T-helper 2 cell (primary cell): ENCODE data around the gene ARHGEF10L.

ENCODE experiments used
- DNase-seq, 5 experiments: peaks; one replicate each; pipeline versions ENCODE4 v3.0.0 to v3.0.0-alpha.2; 2012 to 2022

ARHGEF10L gene

DNA sequence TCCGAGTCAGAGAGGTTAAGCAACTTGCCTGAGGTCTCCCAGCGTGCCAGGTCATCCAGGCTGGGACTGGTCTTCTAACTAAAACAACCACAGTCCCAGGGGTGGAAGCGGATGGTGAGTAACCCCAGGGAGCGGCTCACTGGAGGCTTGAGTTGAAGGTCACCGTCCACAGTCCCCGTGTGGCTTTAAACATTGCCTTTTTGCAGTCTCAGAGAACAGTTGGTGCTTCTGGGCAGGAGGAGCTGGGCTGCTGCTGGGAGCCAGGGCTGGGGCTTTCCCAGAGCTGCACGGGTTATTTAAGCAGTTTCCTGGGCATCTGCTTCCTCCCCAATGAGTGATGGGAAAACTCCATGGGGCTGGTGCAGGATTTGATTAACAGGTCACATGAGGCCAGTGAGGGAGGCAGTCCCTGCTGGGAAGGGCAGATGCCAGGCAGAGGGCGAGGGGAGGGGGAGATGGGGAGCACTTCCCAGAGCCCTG is 12.3 kb downstream of the ARHGEF10L start:
- no peak for DNase-seq

DNA sequence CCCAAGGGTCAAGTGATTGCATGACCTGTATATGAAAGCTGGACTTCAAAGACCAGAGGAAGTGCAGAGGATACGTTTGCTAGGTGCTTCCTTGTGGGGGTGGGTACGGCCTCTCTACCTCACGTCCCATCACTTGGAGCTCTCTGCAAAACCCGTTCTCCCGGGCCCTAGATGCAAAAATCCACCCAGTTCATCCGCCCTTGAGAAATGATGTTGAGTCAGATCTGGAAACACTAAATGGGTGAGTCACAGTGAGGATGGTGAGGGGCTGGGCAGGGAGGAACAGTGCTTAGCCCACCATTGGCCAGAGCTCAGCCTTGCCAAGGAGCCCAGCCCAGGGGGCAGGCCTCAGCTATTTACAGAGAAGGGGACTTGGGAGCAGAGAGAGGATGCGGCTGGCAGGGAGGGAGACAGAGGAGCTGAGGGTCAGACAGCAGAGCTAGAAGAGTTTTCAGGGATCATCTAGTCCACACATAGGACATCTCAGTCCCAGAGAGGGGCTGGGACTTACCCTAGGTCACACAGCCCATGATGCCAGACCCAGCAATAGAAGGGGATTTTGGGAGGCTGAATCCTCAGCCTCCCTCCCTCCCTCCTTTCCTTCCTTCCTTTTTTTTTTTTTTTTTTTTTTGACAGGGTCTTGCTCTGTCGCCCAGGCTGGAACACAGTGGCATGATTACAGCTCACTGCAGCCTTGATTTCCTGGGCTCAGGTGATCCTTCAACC is 14.6 kb downstream of the ARHGEF10L start:
- DNase-seq: no peak

DNA sequence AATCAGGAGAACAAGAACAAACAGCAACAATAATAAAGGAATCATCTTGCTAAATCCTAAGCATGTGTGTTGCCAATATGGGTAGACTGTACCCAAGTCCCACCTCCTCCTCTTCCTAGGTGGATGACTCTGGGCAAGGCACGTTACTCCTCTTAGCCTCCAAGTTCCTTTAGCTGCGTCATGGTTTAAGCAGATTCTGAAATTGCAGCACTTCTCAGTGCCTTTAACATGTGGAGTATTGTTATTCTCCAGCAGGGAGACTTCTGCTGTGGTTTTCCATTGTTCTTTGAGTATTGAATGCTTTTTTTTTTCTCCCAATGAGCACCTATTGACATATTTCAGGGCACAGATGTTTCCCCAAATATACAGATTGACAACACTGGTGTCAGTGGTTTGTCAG is 15.5 kb downstream of the ARHGEF10L start:
- no peak for DNase-seq

DNA sequence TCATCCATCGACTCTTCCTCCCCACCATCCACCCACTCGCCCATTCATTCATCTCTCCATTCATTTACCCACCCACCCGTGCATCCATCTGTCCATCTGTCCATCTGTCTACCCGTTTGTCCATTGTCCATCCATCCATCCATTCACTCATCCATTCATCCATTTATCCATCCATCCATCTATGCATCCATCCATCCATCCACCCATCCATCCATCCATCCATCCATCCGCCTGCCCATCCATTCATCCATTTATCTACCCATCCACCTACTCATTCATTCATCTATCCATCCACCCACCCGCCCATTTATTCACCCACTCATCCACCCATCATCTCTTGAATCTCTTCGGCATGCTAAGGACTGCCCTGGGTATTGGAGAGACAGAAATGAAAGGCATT is 18.5 kb downstream of the ARHGEF10L start:
- DNase-seq: no peak

DNA sequence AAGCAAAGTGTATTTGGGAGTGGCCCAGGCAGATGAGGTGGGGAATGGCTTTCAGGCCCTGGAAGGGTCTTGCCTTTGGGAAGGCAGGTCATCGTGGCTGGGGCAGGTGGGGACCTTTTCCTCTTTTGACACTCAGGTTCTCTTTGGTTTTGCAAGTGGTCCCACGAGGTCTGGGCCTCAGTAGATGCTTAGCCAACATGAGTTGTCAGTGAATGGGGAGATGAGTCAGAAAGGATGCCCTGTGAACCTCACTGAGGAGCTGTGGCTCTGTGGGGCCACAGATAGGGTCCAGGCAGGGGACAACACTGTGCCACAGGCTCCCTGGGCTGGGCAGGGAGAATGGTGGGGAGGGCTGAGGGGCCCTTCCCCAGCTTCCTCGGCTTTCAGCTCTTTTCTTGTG is 19.0 kb downstream of the ARHGEF10L start:
- DNase-seq: no peak

DNA sequence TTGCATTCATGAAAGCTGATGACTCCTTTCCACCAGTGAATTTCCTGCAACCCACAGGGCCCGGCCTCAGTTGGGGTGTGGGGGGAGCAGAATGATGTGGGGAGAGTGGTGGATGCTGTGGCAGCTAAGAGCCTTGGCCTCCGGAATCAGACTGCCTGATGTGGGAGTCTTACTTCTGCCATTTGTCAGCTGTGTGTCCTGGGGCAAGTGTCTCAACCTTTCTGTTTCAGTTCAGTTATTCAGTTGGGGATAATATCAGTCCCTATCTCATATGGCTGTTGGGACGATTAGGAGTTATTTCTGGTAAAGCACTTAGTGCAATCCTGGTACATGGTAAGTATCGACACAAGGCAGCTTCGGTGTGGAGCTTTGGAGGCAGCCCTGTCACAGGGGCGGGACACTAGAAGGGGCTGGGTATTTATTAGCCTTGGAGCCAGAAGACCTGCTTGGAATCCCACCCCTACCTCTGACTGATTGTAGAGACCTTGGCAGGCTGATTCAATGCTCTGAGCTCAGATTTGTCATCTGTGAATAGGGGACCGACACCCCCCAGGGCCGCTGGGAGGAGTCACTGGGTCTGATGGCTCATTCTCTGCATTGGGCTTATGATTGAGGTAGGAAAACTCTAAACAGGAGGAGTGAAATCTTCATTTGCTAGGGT is 19.6 kb downstream of the ARHGEF10L start:
- no peak for DNase-seq

DNA sequence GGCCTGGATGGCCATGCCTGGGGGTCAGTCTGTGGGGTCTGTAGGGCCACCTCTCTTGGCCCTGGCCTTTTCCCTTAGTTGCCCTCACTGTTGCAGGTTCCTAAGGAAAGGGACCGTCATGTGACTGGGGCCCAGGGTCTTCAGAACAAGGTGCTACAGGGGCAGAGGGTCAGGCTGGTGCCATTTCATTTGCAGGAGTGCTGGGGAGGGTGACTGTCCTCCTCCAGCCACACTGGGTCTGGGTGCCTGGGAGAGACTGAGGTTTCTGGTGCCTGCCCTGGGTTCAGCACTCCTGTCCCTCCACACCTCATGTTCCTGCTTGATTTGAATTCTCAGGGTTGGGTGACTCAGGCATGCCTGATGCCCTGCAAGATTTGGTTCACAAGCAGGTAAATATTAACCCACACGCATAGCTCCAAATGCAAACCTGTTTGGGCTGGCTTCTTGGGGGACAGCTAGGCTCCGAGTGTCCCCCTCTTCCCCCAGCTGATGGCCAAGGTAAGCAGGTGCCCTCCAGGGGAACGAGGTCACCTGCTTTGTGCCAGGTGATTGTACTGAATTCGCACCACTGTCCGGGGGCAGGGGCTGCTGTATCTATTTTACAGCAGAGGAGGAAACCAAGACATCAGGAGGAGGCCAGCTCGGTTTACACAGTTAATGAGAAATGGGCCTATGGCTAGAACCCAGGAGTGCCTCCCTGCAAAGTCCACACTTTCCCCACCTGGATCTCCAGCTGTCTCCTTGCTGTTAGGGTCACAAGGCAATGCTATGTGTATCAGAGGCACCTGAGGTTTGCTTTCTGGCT is 20.3 kb downstream of the ARHGEF10L start:
- no peak for DNase-seq

DNA sequence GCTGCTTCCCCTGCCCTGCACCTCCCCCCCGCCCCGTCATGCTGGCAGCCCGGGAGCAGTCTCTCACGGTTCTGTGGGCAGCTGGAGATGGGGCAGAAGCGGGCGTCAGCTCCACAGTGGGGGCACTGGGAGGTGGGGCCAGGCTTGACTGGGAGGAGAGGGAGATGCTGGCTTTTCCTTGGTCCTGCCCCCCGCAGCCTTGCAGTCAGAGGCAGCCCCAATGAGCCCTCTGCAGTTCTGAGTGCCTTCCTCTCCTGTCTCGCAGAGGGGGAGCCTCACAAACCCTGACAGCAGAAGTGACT is 21.7 kb downstream of the ARHGEF10L start:
- no peak for DNase-seq

DNA sequence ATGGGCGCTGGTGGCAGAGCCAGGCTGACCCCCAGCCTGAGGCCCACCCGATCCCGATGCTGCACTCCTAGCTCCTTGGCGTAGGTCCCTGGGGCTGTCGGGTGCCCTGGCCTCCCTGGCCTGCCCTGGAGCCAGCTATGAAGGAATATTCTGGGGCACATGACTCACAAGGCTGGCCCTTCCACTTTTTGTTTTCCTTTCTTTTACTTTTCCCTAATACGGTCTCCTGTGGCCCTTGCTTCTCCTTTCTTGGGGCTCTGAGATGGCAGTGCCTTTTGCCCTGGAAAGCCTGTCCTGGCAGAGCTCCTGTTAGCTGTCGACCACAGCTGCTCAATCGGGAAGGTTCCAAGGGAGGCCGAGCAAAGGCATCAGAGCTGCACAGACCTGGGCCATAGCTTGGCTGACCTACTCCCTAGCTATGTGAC is 22.1 kb downstream of the ARHGEF10L start:
- DNase-seq: no peak

DNA sequence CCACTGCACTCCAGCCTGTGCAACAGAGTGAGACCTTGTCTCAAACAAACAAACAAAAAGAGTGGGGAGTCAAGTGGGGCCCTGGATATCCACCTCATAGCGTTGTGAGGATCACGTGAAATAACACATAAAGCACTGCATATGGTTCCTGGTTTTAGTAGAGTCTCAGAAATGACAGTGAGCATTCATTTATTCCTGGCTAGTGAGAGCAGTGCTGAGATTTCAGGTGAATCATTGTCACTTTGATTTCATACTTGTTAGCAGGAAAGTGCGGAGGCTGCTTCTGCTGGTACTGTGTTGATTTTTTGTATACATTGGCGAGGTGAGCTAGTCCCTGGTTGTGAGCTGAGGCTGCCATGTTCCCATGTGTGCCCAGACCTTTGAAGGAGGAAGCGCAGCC is 22.9 kb downstream of the ARHGEF10L start:
- no peak for DNase-seq

DNA sequence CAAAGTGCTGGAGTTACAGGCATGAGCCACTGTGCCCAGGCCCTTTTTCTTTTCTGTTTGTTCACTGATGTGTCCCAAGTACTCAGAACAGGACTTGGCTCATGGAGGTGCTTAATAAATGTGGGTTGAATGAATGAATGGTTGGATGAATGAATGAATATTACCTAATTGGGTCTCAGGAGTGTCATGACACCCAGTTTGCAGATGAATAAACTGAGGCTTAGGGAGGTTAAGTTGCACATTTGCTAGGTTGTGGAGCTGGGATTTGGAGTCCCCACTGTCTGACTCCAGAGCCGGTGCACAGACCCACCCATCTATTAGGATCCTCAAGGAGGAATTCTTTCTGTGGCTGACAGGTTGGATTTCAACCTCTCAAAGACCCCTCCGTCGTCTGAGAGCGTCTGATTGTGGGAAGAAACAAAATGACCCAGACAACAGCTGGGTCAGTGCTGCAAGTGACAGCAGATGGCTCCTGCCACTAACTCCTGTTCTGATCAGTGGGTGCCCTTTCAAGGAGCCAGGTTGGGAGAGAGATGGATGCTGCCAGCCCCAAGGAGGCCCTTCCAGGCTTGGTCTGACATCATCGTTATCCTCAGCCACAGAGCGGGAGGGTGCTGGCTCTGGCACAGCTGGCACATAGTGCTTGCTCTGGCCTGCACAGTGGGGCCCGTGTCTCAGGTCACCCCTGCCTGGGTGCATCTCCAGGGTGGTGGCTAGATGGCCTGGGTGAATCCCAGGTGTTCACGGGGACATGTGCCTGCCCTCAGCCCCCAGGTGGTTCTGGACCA is 24.2 kb downstream of the ARHGEF10L start:
- no peak for DNase-seq

DNA sequence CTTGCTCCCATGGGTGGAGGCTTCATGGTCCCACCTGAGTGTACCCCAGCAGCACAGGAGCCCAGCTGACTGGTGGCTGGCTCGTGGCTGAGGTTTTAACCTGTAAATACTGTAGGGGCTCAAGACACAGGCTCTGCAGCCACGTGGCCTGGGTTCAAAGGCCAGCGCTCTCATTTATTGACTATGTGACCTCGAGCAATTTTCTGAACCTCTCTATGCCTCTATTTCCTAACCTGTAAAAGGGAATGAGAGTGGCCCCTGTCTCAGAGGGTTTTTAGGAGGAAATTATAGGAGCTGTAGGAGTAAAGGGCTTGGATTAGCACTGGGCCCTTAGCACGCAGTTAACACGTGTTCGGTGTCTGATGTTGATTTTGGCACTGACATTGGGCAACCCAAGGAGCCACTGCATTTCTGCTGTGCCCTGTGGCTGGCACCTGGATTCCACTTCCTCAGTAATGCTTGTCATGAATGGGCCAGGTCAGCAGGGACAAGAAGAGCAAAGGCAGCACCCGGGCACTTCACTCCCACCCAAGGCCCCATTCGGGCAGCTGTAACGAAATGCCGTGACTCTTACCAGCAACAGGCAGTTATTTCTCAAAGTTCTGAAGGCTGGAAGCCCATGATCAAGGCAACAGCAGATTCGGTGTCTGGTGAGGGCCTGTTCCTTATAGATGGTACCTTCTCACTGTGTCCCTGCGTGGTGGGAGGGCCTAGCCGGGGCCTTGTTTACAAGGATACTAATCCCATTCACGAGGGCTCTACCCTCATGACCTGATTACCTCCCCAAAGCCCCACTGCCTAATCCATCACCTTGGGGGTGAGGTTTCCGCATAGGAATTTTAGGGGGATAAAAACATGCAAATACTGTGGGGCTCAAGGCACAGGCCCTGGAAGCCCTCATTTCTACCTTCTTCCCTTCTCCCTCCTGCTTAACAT is 25.2 kb downstream of the ARHGEF10L start:
- no peak for DNase-seq

DNA sequence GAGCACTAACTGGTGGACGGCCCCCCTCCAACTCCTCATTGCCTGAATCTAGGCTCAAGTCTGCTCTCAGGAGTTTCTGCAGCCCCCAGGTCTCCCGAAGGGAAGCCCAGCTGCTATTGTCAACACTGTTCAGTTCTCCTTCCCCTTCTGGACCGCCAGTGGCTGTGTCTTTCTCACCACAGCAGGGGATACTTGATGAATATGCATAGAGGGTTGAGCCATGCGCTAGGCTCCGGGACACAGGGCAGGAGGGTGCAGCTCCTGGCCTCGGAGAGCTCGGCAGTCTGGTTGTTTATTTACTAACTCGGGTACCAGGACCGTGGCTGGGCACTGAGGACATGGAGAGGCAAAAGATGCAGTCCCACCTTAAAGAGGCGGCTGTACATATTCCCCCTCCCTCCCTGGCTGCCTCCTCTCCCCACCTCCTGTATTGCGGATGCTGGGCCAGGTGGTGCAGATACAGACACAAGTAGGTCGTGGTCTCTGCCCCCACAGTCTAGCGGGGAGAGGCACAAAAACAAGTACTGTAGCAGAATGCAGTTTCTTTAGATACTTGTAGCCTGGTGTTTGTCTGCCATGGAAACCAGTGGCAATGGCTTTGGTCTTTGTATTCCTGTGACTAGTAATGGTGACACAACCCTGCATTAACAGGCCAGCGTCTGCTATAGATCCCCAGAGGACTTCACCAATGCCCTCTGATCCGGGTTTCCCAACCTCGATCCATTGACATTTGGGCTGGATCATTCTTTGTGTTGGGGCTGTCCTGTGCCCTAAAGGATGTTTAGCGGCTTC is 26.2 kb downstream of the ARHGEF10L start:
- DNase-seq: no peak

DNA sequence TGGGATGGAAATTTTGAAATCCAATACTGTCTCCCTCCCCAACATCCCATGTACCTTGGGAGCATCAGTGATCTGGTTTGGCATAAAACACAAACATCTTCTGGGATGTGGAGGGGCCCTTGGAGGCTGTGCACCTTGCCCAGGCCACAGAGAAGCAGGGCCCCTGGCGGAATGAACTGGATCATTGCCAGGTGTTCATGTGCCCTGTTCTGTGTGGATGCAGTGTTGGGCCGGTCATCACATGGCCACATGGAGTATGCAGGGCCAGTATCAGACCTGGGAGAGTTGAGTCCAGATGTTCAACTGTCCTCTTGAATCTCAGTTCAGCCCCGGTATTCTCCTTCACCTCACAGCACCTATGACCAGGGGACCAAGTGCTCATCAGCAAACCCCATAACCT is 26.9 kb downstream of the ARHGEF10L start:
- DNase-seq: no peak

DNA sequence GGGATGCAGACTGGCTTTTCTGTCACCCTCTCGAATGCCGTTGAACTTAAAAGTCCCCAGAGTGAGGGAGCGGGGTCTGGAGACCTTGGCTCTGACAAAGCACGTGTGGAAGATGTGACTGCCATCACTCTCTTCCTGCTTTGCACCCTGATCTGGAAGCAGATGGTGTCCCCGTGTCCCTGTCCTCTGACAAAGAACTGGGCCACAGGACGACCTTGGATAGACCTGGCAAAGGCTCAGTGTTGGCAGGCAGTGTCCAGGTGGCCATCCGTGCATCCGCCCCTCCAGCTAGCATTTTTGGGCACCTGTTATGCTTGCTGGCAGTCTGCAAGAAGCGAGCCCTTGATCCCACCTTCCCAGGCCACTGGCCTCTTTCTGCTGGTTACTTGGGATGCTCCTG is 27.4 kb downstream of the ARHGEF10L start:
- DNase-seq: no peak

DNA sequence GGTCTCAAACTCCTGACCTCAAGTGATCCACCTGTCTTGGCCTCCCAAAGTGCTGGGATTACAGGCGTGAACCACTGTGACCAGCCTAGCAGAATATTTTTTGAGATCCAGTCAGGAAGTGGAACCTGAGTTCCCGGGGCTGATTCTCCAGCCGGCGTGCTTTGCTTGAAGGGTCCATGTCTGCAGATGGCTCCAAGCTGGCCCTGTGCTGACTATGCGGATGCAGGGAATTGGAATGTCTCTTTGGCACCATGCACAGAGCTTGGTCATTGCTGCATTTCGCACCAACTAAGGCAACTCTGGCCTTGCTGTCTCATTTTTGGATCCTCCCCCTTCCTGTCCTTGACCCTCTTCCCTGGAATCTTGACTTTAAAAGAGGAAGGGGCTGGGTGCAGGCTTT is 28.1 kb downstream of the ARHGEF10L start:
- no peak for DNase-seq

DNA sequence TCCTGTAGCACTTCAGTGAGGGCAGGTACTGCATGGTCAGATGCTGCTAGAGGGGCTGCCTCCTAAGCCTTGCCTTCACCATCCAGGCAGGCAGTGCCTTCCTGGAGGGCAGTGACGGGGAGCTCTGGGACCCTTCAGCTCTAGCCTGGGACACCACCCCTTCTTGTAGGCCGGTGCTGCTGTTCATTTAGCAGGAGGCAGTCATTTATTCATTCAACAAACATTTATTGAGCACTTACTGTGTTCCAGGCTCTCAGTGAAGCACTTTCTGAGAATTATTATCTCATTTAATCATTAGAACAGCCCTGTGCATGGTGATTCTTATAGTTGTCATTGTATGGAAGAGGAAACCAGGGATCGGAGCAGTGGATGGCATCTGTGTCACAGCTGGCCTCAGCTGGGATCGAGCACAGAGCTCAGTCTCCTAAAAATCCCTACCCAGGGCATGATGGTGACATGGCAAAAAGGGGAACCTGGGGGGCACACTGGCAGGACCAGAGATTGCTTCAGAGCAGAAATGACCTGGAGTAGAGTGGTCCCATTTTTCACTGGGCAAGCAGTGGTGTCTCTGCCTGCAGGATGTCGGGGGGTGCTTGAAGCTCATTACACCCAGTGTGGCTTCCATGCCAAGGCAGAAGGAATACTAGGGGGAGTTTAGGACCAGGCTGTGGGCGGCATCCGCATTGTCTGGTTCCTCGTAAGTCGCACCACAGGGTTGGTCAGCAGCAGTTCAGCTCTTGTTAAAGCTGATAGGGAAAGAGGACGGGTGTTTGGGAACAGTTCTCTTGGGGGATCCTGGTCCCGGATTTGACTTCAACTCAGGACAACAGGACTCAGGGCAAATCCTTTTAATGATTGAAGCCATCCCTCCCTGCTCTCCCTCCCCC is 28.8 kb downstream of the ARHGEF10L start:
- DNase-seq: no peak

DNA sequence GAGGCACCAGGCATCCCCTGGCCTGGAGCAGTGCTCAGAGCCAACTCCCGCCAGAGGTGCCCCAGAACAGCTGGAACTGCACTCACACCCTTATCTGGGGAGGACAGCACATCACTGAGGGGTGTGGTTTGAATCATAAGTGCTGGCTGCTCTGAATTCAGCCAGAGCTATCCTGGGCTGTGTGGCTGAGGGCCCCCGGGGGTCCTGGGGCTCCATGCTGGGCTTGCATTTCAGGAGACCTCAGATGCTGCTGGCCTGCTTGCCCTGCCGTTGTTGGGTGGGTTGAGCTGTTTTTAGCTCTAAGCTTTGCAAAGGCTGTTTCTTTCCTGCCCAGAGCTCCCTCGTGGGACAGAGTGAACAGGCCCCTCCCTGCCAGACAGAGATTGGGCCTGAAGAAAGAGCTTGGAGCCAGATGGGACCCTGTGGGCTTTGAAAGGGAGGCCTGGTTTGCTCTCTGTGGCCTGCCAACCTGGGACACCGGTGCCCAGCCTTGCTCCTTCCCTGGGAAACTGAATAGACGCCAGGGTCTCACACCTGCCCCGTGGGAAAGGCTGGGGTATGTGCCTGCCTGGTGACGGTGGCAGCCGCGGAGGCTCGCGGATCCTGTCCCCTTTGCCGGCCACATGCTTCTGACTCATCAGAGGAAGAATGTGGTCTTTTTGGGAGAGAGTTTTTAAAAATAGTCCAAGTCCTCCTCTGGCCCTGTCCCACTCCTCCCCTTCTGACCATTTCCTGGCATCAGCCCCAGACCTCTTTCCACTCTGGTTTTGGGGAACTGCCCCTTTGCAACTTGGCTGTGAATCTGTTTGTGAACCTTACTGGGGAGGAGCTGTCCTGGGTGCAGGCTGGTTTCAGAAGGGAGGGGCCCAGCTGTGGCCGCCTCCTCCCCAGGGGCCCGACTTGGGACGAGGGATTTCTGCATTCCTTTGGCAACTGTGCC is 30.0 kb downstream of the ARHGEF10L start:
- DNase-seq: no peak

DNA sequence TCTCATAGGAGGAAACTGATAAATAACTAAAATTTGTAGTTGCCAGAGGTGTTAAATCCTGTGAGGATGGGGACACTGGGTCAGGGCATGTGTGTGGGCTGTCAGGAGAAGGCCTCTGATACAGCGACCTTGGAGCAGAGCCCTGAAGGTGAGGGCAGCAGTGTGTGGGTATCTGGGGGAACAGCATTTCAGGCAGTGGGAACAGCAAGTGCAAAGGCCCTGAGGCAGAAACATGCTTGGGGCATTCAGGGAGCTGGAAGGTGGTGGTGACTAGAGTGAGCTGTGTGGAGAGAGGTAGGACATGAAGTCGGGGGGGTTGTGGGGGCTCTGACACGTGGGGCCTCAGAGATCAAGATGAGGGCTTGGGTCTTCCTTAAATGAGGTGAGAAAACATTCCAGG is 30.7 kb downstream of the ARHGEF10L start:
- DNase-seq: no peak
